ENCODE data around the gene TSTD1.
"Not testable (repeated sequence)": the region's sequence is repeated elsewhere in the genome, so short reads cannot be mapped to it uniquely, and the experiment has no call there.

Gene TSTD1

DNA sequence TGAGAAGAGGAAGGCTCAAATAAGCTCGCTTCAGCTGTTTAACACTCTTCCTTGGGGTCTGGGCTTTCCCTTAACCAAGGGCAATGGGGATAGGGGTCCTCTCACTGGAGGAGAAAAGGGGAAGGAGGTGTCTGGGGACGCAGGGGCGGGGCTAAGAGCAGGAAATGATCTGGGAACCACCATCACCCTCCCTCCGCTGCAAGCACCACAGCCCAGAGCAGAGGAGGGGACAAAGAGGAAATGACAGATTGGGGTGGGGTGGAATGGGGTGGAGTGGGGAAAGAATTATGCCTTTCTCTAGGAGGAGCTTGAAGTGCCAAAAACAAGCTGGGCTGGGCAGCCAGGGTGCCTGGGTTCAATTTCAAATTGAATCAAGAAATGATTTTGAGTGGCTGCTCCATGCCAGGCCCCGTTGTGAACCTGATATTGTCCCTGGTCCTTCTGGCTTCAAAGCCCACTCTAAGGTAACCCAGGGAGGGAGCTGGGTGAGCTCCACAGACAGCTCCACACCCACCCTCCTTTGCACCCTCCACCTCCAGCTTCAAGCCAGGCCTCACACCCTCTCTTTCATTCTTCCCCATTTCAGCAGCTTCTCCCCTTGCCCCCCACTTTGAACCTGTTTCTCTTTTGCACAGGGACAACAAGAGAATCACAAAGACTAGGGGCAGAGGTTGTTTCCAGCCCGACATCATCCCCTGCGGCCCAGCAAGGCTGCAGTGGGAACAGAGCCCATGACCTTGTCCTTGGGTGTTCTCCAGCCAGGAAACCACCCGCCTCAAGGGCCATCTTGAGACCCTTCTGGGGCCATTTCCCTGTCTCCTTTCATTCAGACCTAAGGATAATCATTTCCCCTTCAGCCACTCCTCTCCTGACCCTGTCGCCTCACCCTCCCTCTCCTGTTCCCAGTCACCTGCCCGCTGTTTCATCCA is 29.8 kb upstream of the TSTD1 start:
- DNase-seq, result peak; percentile 62

DNA sequence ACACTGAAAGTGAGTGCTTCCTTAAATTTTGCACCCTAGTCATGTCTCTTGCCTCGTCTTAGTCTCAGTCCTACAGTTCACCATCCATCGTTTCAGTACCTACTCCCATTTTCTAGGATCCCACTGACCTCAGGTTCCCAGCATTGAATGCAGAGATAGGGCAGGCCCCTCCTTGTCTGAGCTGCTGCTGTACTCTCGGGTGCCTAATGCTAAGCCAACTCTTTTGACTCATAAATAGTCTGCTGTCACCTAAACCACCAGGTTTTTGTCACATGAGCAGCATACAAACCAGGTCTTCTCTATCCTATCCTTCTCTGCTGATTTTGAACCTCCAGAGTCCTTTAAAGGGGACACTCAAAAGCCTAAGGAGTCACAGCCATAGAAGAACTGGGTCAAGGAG is 27.9 kb upstream of the TSTD1 start:
- no peak for DNase-seq

DNA sequence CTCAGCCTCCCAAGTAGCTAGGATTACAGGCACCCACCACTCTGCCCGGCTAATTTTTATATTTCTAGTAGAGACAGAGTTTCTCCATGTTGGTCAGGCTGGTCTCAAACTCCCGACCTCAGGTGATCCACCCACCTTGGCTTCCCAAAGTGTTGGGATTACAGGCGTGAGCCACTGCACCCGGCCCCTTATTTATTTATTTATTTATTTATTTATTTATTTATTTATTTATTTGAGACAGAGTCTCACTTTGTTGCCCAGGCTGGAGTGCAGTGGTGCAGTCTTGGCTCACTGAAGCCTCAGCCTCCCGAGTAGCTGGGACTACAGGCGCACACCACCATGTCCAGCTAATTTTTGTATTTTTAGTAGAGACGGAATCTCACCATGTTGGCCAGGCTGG is 26.9 kb upstream of the TSTD1 start:
- not testable (repeated sequence) for DNase-seq

DNA sequence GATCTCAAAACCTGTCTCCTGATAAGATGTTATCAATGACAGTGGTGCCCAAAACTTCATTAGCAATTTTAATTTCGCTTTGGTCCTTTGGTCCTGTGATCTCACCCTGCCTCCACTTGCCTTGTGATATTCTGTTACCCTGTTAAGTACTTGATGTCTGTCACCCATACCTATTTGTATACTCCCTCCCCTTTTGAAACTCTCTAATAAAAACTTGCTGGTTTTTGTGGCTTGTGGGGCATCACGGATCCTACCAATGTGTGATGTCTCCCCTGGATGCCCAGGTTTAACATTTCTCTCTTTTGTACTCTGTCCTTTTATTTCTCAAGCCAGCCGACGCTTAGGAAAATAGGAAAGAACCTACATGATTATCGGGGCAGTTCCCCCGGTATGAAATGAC is 25.2 kb upstream of the TSTD1 start:
- DNase-seq, result not testable (repeated sequence)

GRCh38 chr1:161061419-161061818 is 22.7 kb upstream of the TSTD1 start:
- no peak for DNase-seq

GRCh38 chr1:161059293-161059692 is 20.5 kb upstream of the TSTD1 start:
- DNase-seq, result no peak

DNA sequence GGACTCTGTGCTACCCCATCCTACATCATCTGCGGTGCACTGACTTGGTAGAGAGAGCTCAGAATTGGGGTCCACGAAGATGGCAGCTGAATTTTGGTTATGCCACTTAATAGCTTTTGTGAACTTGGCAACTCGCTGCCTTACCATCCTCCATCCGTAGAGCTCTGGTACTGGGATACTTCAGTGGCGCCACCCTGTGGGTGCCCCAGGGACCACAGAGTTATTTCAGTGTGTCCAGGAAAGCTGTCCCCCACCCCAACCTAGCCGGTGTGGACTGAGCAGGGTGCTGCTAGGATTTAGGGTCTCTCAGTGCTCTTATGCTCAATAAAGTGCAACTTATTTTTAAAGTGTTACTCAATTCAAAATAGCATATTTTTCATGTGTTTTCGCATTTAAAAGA is 16.0 kb upstream of the TSTD1 start:
- no peak for DNase-seq

- no peak for DNase-seq
These were observed 15.5 kb upstream of the TSTD1 start for GRCh38 chr1:161054232-161054631.

- no peak for DNase-seq
These were observed 14.1 kb upstream of the TSTD1 start for GRCh38 chr1:161052899-161053298.

- no peak for DNase-seq
These were observed 12.5 kb upstream of the TSTD1 start for GRCh38 chr1:161051219-161051618.

DNA sequence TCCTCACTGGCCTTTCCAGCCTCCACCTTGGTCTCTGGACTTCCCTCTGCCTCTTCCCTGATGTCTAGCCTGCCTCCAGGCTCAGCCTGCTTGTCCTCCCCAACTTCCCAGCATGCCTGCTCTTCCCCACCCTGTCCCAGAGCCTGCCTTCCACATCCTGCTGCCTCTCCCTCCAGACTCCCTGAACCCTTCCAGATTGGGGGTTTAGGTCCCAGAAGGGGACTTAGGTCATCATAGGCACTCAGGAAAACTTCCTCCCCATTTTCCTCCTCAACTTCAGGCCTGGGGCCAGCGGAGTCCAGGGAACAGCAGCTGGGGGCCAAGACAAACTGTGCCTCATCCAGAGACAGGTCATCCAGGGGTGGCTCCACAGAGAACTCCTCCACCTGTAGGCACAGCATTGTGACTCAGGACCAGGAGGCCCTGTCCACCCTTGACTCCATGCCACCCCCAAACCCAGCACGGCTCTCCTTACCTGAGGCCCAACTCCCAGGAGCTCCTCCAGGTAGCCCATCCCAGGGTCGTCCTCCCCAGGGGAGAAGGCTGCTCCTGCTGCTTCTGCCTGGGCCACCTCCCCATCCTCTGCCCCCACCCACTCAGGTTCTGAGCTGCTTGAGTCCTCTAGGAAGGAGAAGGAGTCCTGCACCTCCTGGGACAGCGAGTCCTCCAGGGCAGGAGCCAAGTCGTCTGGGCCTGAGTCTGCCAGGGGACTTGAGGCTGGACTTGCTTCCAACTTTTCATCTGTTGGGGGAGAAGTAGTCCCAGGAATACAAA is 10.4 kb upstream of the TSTD1 start:
- no peak for DNase-seq

- DNase-seq, result no peak
These were observed 9.0 kb upstream of the TSTD1 start for GRCh38 chr1:161047436-161048420.

DNA sequence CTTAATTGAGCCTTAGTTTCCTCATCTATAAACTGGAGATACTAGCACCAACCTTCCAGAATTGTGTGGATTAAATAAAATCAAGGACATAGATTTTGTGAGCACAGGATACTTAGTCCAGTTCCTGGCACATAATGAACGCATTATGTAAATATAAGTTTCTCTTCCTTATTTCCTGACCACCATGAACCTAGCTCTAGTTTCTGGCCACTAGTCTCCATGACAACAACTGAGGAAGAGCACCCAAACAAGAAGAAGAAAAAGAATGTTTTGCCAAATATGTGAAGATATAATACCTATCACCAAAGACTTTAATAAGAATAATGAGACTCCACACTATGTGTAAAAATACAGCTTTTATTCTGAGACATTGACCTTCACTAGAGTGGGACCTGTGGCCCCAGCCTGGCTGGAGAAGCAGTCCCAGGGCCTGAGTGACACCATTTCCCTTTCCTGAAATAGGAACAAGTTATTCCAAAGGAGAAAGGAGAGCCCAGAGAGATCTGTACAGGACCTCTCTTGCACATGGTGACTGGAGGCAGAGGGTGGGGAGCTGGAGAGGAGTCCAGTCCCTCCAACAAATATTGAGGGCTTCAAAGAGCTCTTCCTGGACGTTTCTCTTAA is 8.0 kb upstream of the TSTD1 start:
- DNase-seq, result no peak

GRCh38 chr1:161045736-161046604 is 7.2 kb upstream of the TSTD1 start, which contains the start of gene USF1:
USF1 (minus strand) TSS chr1:161045977; CDS start chr1:161043275, 2,702 bp downstream.
- peak; percentile 99 for DNase-seq

GRCh38 chr1:161044908-161045735 is 6.4 kb upstream of the TSTD1 start:
- peak; percentile 94 for DNase-seq

GRCh38 chr1:161044535-161044907 is 5.8 kb upstream of the TSTD1 start:
- no peak for DNase-seq

DNA sequence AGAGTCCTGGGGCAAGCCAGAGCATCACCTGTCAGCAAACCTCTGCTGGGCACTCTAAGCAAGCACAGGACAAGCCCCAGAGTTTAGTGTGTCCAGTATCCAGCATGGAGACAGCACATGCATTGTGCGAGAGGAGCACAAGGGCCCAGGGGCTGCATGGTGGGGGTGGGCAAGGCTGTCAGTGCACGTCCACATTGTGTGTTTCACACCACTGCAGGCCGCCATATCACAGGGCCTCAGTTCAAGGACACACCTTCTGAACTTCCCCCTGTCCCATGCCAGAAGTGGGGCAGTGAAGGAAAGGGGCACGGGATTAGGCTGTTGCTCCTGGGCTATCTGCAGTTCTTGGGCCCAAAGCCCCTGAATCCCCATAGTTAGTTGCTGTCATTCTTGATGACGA is 782 bp upstream of the TSTD1 start:
- DNase-seq, result no peak

DNA sequence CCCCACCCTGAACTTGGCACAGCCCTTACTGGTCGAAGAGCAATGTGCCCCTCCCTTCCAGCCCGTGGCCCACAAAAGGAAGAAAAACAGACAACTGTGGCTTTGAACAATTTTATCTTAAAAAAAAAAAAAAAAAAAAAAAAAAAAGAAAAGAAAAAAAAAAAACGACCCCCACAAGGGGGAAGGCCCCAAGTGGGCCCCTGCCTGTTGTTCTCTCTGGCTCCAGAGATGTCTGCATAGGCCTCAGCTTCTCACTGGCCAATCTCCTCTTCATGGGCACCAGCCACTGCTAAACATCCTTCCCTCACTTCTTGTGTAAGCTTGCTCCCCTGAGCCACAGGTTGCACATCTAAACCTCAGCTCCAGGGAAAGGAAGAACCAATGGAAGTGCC is 386 bp upstream of the TSTD1 start:
- DNase-seq, result no peak

DNA sequence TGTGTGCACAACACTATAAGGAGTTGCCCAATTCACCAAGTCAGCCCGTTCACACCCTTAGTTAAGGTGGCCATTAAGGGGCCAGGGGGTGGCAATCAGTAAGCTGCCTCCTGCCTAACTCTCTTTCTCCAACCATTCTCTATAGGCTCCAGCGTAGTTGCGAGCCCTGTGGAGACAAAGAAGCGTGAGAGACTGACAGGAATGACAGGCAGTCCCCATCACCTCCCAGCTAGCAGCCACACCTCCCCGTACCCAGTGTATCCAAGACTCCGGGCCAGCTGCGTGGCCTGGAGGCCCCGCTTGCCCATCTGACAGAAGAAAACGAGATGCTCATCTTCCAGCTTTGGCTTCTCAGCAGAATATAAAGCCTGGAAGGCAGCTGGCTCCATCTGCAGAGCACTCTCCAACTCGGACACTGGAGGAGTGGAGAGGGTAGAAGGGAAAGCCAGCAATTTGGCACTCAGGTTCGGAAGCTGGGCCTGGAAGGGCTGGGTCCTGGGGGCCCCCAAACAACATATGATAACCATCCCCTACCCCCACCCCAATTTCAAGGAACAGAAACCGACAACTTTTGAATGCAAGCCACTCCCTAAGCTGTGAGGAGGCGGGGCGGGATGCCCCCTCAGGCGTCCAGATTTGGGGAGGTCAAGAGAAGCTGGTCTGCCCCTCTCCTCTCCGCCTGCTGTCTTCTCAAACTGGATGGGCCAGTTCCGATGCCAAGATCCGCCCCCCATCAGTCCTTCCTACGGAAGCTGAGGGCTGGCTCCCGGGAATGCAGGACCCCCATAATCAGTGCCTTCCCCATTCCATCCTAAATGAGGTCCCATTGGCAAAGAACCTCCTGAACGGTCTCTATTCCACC is 872 bp downstream of the TSTD1 start:
- DNase-seq, result no peak

Measured in NCI-H82 (cell line).